IPS-NIHi11 (cell line): ENCODE data around the gene GAB2.
"Not testable (repeated sequence)": the region's sequence is repeated elsewhere in the genome, so short reads cannot be mapped to it uniquely, and the experiment has no call there.

ENCODE experiments used
- DNase-seq: peaks from one replicate; pipeline ENCODE4 v3.0.0; 2012; ENCODE audit warnings: mixed read lengths, low spot score

The GAB2 gene, protein sequence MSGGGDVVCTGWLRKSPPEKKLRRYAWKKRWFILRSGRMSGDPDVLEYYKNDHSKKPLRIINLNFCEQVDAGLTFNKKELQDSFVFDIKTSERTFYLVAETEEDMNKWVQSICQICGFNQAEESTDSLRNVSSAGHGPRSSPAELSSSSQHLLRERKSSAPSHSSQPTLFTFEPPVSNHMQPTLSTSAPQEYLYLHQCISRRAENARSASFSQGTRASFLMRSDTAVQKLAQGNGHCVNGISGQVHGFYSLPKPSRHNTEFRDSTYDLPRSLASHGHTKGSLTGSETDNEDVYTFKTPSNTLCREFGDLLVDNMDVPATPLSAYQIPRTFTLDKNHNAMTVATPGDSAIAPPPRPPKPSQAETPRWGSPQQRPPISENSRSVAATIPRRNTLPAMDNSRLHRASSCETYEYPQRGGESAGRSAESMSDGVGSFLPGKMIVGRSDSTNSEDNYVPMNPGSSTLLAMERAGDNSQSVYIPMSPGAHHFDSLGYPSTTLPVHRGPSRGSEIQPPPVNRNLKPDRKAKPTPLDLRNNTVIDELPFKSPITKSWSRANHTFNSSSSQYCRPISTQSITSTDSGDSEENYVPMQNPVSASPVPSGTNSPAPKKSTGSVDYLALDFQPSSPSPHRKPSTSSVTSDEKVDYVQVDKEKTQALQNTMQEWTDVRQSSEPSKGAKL

DNA sequence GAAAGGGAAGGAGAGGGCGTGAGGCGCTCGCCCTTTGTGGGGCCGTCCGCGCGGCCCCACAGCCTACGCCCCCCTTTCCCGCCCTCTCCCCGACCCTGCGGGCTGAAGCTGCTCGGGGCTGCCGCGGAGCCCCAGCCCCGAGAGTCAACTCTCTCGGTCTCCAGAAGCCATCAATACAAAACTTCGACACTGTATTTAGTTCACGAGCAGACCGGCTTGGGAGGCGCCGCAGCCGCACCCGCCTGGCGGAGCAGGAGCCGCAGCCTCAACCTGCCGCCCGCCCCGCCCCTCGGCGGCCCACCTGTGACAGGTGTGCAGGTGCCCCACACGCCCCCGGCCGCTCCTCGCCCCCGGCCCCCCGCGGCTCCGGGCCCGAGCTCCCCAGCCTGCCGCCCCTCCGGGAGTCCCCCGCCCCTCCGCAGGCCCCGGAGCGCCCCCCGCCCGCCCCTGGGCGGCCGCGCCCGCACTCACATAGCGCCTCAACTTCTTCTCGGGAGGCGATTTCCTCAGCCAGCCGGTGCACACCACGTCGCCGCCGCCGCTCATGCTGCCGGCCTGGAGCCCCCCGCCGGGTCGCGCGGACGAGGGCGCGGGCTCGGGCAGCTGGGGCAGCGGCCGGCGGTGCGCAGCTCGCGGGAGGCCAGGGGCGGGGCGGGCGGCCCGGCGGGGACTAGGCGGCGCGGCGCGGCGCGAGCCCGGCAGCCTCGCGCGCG lies at the start of gene GAB2:
GAB2 (minus strand) TSS at position 646 of the 713 bp plus-strand sequence; CDS start at position 546, 100 bp downstream.
- DNase-seq: peak; percentile 35

- DNase-seq: no peak
Observed at GRCh38 chr11:78467370-78467769, 49.8 kb upstream of the GAB2 start.

GRCh38 chr11:78465169-78465942 lies 47.7 kb upstream of the GAB2 start:
- DNase-seq: no peak

DNA sequence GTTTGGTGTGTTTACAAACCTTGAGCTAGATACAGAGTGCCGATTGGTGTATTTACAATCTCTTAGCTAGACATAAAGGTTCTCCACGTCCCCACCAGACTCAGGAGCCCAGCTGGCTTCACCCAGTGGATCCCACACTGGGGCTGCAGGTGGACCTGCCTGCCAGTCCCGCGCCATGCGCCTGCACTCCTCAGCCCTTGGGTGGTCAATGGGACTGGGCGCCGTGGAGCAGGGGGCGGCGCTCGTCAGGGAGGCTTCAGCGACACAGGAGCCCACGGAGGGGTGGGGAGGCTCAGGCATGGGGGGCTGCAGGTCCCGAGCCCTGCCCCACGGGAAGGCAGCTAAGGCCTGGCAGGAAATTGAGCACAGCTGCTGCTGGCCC lies 47.2 kb upstream of the GAB2 start:
- DNase-seq: not testable (repeated sequence)

DNA sequence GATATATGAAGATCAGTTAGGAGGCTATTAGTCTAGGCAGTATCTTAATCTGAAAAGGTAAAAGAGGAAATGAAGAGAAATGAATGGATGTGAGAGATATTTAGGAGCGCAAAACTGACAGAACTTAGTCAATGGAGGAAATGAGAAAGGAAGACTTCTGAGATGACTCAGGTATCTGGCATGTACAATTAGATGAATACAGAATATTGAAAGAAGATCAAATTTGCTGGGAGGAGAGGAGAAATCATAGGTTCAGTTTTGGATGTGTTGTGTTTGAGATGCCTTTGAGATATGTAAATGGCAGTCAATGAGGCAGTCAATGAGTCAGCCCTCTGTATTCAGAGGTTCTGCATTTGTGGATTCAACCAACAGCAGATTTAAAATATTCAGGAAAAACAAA lies 42.9 kb upstream of the GAB2 start:
- no peak for DNase-seq

GRCh38 chr11:78459738-78460137 lies 42.1 kb upstream of the GAB2 start:
- DNase-seq: no peak

GRCh38 chr11:78457448-78457847 lies 39.8 kb upstream of the GAB2 start:
- DNase-seq: no peak

- no peak for DNase-seq
Observed at GRCh38 chr11:78453140-78453935, 35.7 kb upstream of the GAB2 start.

GRCh38 chr11:78451371-78452150 lies 33.9 kb upstream of the GAB2 start:
- no peak for DNase-seq

DNA sequence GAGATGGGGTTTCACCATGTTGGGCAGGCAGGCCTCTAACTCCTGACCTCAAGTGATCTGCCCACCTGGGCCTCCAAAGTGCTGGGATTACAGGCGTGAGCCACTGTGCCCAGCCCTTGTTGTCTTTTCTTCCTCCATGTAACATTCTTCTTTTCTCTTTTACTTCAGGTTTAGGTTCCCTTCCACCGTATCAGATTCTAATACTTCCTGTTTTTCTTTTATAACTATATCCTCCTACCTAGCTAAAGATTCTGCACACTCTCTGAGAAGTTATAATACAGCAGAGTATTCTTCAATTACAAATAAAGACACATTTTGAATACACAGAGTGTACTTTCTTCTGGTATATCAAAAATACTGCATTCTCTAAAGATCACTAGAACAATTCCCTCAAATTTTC lies 33.2 kb upstream of the GAB2 start:
- DNase-seq: no peak

DNA sequence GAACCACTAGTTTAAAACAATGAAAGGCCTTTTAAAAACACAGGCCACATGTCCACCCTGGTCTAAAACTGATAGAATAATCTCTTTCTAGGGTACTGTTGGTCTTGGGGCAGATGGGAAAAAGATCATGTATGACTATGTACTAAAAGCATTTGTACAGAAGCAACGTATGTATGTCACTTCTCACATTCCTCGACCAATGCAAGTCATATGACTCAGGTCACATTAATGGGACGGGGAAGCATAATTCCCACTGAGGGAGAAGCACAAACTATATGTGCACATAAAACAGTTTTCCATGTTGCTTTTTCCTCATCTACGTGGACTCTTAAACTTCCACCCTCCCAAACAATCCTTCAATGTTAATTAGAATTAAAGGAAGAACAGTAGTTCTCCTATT lies 32.2 kb upstream of the GAB2 start:
- DNase-seq: no peak

DNA sequence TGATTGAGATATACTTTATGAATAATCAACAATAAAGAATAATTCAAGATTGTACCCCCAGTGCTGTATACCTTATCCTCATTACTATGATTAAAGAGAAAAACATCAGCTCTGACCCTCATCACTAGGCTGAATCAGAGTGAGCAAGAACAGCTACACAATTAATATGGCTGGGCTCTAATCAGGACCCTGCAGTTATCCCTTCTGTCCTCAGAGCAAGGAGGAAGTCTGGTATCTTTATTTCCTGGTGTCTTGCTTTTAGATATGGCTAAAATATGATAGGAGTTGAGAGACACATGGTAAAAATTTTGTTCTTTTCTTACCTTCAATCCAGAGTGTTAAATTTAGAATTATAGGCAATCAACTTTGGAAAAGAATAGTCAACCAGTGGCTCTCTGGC lies 28.6 kb upstream of the GAB2 start:
- no peak for DNase-seq

DNA sequence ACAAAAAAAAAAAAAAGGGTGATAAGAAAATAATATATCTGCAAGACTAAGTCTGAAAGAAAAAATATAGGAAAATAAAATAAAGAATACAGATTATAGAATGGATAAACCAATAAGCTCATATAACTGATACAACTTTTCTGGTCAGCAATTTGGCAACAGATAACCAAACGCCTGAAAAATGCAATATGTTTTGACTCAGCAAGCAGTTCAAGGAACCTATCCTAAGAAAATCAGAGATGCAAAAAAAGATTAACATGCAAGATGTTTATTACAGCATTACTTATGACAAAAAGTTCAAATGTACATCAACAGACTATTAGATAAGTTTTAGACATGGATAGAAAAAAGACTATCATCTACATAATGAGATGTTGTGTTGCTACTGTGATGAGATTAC lies 27.1 kb upstream of the GAB2 start:
- no peak for DNase-seq

DNA sequence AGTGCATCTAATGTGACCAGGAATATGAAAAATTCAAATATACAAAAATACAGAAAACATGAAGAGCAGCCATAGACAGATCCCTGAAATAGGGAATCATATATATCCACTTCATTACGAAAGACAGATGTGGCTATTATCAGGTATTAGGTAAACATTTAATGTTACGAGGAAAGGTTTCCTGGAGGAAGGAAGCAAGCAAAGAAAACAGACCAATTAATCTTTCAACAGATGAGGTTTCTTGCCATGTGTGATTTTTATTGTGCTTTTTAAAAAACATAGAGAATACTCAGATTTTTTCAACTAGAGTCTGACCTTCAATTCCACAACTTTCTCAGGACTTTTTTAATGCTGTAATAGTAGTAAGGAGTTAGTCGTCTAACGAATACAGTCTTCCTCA lies 24.3 kb upstream of the GAB2 start:
- no peak for DNase-seq

DNA sequence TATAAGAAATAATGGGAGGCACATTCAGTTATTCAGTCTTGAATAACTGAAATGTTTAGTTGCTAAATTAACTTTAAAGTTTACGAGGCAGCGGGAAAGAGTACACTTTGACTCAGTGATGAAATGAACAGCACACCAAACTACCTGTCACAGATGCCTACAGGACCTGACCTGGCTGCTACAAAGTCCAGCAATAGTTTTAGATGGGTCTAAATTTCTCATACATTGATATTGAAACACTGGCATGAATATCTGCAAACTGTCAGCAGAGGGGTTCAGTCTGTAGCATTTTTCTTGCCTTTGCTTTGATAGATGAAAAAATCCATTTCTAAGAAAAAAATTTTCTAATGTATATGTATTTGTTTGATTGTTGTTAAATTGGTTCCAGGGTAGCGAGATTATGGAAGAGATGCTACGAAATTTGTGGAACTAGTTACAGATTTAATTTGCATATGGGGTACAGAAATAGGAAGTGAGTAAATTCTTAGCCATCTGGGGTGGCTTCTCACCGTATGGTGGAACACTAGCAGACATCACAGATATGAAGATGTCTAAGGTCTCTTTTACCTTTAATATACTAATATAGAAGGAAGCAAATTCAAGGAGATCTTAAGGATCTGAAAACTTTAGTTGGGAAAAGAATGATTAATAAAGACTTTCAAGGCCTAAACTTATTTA lies 20.8 kb upstream of the GAB2 start:
- DNase-seq: no peak

- DNase-seq: no peak
Observed at GRCh38 chr11:78432956-78433355, 15.3 kb upstream of the GAB2 start.

DNA sequence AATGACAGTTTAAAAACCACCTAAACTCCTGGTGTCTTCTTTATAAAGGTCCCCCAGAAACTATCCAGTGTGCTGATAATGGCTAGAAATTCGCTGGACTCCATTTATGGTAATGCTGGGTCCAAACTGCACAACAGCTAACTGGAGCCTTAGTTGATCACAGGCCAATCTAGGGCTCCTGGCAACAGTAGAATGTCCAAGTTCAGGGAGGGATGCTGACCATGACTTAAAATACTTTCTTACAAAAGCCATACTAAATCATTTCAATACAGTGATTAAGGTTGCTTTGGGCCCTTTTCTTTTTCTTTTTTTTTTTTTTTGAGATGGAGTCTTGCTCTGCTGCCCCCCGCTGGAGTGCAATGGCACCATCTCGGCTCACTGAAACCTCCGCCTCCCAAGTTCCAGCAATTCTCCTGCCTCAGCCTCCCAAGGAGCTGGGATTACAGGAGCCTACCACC lies 14.5 kb upstream of the GAB2 start:
- no peak for DNase-seq

DNA sequence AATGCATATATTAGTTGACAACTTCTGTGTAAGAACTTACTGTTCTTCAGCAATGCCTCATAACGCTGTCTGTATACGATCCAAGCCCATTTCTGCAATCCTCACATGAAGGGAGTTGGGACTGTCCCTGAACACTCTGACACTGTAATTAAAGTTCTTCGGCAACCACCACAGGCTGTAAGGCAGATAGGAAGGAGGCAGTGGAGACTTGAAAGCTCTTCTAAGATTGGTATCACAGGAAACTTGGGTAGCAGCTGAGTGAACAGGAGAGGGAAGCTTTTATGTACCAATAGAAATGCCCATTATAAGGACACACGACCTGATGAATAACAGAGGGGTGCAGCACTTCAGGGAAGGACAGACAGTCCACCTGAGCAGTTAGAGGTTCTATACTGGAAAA lies 12.0 kb upstream of the GAB2 start:
- DNase-seq: no peak

- no peak for DNase-seq
Observed at GRCh38 chr11:78429209-78429608, 11.6 kb upstream of the GAB2 start.

GRCh38 chr11:78428773-78429172 lies 11.2 kb upstream of the GAB2 start:
- DNase-seq: no peak
